SKM-1 (cell line): ENCODE data around the gene FAF2.
"Not testable (repeated sequence)": the region's sequence is repeated elsewhere in the genome, so short reads cannot be mapped to it uniquely, and the experiment has no call there.

ENCODE experiments used
- DNase-seq: peaks from one replicate; lab custom pipeline; 2025; ENCODE audit not compliant: unreplicated experiment; lab: John Stamatoyannopoulos, UW

The FAF2 gene, protein sequence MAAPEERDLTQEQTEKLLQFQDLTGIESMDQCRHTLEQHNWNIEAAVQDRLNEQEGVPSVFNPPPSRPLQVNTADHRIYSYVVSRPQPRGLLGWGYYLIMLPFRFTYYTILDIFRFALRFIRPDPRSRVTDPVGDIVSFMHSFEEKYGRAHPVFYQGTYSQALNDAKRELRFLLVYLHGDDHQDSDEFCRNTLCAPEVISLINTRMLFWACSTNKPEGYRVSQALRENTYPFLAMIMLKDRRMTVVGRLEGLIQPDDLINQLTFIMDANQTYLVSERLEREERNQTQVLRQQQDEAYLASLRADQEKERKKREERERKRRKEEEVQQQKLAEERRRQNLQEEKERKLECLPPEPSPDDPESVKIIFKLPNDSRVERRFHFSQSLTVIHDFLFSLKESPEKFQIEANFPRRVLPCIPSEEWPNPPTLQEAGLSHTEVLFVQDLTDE

DNA sequence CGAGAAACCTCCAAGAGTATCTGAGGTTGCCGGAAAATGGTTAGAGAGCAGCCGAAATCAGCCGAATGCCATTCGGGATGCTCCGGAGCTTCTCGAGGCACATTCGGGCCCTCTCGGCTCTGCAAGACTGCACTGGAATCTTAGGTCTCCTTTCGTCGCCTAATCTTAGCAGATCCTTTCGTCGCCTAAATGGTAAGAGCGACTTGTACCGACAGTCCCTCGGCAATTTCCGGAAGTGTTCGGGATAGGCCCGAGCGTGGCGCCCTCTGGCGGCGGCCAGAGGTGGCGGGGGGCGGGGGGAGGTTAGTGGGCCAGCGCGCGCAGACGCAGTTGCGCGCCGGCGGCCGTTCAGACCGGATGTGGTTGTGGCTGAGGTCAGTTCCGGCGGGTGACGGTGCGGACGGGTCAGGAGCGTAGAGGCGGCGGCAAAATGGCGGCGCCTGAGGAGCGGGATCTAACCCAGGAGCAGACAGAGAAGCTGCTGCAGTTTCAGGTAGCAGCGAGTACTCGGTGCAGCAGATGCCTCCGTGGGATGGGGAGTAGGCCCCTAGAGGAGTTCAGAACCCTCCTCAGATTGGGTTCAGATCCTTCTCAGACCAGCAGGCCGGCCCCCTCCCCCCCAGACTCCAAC, at the start of gene FAF2:
TSS of gene FAF2 (plus strand) at position 408 of the 631 bp plus-strand sequence. CDS start at position 431, 23 bp downstream.
- peak; percentile 99 for DNase-seq

DNA sequence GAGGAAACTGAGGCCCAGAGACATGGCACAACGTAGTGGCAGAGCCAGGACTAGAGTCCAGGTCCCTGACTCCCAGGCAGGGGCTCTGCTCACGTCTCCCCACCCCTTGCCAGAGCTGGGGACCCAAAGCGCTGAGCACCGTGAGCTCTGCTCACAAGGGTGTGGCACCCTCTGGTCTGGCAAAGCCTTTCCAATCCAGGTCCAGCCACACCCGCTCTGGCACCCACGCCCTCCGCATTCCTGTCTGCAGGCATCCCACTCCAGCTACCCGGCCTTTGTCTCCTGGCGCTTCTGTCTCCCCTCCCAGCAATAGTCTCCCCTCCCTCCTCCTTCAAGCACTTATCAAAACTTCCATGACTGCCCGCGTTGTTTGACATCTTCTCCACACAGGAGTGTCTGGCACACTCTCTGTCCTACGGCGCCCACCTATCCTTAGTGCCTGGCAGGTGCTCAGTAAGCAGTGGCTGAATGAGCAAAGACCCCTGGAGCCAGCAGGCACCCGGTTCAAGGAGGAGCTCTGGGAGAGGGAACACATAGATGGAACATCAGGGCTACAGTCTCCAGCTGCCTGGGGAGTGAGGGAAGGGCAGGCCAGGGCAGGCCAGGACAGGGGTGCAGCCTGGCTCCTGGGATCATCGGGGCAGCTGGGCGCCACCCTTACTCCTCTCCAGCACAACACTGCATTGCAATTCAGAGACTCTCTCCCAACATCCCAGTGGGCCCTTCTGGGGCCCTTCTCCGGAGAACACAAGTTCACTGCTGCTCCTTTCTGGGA, 47.6 kb upstream of the FAF2 start:
- no peak for DNase-seq

DNA sequence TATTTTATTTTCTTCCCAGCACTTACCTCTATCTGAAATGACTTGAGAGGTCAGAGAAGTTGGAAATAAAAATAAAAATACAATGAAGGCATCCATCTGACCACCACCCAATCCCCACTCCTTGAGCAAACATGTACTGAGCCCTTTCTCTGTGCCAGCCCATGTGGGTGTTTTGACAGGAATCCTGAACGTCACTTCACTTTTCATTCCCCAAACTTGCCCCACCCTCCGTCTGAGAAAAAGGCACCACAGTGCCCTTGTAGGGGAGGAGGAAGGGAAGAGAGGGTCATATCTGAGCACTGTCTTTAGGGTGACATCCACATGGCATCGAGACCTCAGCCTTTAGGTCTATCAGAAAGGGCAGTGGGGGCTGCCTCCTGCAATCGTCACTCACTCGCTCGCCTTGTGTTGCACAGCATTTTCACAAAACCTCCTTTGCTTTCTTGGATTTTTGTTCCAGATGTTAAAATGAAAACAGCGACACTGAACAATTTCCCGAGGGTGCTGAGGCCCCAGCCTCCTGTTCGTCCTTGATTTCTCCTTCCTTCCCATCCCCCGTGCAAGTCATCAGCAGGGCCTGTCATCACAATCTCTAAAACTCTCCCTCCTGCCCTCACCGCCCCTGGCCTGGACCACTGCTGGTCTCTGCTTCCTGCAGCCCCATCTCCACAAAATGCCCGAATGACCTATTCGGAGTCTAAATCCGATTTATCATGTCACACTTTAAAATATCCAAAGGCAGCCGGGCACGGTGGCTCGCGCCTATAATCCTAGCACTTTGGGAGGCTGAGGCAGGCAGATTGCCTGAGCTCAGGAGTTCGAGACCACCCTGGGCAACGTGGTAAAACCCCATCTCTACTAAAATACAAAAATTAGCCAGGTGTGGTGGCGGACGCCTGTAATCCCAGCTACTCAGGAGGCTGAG, 46.6 kb upstream of the FAF2 start:
- no peak for DNase-seq

DNA sequence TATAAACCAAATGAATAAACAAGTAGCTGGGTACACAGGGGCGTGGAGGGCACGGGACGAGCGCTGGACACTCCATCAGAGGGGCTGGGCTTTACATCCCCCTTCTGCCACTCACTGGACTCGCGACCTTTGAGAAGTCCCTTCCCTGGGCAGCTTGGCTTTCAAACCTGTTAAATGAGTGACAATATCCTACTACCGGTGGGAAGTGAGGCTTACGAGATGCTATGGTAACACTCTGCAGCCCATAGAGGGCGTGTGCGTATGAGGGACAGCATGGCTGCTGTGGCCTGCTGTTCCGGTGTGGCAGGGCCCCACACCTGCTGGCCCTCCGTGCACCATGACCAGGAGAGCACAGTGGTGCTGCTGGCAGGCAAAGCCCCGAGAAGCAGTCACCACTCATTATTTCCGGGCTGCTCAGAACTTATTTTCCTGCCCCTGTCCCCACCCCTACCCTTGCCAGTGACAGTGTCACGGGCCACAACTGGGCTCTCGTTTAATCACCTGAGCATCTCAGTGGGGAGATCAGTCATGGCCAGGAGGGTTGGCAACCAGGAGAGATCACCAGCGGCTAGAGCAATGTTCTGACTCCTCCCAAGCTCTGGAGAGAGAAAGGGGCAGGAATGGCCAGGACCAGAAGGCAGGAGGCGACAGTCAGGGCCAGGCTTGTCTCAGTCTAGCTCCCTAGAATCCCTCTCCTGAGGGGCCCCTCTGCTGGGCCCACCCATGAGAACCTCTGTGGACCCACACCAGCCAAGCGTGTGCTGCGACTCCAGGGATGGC, 42.3 kb upstream of the FAF2 start:
- DNase-seq = no peak

DNA sequence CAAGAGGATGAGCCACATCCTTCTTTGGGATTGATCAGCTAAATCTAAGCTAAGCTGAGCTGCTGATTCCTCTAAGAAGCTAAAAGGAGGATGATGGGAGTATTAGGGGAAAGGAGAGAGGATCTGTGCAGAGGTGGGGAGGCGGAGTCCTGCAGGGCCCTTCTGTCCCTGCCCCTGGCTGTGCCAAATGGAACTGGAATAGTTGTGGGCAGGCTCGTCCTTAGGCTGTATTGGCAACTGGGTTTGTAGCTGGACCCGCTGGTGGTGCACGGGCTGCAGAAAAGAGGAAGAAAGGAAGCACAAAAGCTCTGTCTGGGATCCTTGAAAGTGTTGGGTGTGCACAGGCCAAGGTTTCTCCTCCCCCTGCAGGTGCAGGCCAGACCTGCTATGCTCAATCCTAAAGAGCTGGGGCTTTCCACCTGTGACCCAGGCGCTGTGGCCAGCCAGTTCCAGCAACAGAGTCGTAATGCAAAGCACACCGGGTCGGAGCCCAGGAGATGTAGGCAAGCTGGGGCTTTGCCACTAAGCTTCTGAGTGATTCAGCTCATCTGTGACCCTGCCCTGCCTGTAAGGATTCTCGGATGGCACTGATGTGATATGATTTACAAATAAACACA, 41.6 kb upstream of the FAF2 start:
- DNase-seq = no peak

DNA sequence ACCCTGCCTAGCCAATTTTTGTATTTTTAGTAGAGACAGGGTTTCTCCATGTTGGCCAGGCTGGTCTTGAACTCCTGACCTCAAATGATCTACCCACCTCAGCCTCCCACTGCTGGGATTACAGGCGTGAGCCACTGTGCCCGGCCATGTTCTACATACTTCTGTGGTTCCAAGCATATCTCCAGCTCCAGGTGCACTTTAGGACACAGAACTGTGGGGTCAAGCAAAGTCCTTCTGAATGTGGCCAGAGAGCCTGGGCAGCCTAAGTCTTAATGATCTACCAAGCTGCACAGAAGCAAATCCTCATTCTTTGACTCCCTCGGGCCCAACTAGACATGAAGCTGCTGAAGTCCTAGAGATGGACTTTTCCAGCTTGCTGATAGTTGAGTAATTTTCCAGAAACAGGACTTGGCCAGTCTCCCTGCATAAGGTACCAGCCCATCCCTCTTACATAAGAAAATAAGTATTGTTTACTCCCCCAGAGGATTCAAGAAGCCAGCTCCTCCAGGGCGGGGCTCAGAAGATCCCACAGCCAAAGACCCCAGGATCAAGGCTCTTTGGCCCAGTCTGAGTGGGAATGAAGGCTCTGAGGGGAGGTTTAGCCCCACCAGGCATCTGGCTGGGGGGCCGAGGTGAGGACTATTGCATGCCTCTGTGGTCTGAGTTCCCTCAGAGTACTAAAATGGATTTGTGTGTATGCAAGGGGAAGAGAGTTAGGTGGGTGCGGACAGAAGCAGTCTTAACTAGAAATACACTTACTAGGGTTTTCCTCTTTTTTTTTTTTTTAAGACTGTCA, 40.5 kb upstream of the FAF2 start:
- DNase-seq = no peak

DNA sequence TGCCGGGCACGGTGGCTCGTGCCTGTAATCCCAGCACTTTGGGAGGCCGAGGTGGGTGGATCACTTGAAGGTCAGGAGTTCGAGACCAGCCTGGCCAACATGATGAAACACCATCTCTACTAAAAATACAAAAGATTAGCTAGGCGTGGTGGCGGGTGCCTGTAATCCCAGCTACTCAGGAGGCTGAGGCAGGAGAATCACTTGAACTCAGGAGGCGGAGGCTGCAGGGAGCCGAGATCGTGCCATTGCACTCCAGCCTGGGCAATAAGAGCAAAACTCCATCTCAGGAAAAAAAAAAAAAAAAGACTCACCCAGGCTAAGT, 40.0 kb upstream of the FAF2 start:
- DNase-seq = not testable (repeated sequence)

DNA sequence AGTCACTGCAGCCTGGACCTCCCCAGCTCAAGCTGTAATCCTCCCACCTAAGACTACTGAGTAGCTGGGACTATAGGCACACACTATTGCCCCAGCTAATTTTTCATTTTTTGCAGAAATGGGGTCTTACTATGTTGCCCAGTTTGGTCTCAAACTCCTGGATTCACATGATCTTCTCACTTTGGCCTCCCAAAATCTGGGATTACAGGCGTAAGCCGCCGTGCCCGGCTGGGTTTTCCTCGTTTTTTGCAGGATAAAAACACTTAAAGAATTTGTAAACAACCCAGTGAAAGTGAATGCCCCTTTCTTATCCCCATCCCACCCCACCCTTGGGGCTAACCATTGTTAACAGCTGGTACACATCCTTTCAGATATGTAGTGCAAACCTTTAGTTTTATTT, 39.6 kb upstream of the FAF2 start:
- no peak for DNase-seq

DNA sequence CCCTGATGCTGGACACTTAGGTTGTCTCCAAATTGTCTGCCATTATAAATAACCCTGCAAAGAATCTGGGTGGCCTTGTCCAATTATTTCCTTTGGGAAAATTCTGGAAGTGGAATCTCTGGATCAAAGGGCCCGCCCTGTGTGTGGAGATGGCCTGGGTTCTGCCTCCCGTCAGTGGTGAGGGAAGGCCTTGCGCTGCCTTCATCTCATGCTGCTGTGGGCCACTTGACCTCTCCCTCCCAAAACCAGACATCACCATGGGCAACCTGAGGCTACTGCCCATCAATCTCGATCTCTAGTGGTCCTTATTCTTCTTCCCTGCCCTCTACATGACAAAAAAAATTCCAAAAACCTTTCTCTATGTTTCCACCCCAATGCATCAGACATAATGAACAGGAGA, 38.4 kb upstream of the FAF2 start:
- no peak for DNase-seq

DNA sequence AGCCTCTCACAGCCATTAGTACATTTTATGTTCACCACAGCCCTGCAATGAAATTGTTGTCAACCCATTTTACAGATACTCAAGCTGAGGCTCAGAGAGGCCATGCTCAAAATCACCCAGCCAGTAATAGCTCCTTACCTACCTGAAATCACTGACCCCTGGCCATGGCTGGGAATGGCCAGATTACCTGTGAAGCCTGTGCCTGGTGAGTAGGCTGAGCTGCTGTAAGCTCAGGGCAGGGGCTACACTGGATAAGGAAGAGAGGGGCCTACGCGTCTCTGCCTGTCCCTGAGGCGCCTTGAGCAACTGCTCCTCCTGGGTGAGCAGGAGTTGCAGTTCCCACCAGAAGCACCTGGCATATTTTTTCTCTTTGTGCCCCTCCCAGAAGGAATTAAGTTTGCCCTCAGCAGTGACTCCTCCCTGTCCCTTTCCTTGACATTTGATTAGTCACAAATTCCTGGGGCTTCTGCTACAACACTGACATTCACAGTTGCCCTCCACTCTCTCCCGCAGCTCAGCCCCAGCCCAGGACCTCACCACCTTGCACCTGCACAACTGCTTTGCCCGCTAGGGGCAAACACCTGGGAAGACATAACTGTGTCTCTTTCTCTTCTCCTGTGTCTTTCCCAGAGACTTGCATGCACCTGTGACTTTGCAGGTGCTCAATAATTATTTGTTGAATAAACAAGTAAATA, 37.6 kb upstream of the FAF2 start:
- DNase-seq = no peak

DNA sequence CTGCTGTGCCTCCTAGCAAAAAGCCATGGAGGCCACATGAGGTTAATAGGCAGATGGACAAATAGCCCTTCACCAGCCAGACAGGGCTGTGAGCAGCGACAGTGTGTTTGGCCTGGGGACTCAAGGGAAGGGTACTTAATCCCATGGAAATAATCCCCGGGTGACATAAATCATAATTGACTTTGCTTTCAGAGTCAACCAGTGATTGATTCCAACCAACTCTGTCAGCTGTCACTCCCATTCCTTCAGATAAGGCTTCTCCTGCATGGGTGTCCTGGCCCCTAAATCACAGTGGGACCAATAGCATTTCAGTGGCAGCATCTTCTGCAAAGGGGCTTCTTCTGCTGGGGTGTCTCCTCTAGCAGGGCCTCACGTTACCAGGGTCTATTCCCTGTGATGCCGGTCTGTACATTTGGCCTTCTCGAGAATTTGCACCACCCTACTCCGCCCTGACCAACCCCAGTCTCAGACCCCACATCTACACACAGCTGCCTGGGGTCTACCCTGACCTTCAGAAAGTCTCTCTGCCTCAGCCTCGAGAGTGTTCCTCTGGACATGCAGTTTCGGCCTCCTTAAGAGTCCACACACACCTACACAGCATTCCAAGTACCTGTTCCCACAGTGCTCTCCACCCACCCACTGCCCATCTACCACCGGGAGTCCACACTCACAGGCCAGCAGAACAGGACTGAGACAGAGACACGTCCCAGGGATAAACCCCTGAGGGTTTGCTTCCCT, 35.5 kb upstream of the FAF2 start:
- no peak for DNase-seq

DNA sequence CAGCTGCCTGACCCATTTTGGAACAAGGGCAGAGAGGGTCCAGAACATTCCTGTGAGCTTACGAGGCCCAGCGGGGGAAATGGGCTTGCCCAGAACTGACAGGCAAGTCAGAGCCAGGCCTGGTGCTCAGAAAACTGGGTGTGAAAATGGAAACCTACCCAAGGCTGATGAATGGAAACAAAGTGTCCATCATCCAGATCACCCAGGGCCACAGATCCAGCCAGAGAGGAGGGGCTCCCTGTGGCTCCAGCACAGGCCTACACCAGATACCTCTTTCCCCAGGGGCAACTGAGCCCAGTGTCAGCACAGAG, 35.0 kb upstream of the FAF2 start:
- no peak for DNase-seq

DNA sequence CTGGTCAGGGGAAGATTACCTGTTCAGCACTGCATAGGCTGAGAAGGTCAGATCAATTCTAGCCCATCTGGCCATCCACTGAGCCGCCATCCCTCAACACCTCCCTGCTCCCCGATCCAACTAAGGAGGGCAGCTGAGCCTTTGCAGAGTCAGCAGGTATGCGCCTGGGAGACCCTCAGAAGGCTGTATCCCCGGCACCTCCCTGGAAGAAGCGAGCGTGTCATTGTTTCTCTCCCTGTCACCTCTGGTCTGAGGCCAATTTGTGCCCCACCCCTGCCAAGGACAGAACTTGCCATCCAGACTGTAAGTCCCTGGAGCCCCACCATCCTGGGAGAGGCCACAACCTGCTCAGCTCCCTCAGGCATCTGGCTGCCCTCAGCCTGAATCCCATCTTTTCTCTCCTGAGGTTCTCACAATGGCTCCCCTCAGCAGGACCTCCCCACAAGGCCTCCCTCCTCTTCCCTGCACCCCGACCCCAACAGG, 34.4 kb upstream of the FAF2 start:
- no peak for DNase-seq

DNA sequence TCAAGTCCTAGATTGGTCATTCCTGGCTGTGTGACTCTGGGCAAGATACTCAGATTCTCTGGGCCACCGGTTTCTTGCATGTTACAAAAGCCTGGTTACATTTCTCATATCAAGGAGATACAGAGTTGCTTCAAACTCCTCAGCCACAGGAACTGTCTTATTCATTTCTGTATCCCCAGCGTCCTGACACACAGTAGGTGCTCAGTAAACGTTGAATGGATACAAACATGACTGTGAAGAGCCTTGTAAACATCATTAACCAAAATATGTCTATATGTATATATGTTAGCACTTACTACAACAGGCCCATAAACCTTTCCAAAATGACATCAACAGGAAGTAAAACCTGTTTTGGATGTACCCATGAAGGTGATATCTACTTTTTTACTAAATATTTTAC, 33.5 kb upstream of the FAF2 start:
- DNase-seq = no peak

DNA sequence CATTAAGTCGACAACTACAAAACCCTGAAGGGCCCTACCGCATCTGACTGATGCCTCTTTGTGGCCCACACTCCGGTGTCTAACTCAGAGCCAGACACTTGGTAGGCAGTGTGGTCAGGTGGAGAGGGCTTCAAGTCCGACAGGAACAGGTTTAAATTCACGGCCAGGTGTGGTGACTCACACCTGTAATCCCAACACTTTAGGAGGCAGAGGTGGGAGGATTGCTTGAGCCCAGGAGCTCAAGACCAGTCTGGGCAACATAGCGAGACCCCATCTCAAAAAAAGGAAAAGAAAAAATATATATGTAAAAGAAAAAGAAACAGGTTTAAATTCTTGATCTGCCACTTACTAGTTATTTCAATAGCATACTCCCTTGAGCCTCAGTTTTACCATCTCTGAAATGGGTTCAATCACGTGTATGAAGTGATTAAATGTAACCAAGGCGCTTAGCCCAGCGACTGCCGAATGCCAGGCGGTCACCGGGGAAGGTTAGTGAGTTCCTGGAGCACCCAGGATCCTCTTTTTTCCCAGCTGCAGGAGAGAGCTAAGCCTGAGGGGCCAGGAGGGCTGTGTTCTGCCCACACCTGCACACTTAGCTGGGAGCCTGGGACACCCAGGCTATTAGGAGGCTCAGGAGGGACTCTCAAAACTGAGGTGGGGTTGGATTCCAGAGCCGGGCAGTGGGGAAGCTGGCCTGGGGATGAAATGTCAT, 32.8 kb upstream of the FAF2 start:
- no peak for DNase-seq

DNA sequence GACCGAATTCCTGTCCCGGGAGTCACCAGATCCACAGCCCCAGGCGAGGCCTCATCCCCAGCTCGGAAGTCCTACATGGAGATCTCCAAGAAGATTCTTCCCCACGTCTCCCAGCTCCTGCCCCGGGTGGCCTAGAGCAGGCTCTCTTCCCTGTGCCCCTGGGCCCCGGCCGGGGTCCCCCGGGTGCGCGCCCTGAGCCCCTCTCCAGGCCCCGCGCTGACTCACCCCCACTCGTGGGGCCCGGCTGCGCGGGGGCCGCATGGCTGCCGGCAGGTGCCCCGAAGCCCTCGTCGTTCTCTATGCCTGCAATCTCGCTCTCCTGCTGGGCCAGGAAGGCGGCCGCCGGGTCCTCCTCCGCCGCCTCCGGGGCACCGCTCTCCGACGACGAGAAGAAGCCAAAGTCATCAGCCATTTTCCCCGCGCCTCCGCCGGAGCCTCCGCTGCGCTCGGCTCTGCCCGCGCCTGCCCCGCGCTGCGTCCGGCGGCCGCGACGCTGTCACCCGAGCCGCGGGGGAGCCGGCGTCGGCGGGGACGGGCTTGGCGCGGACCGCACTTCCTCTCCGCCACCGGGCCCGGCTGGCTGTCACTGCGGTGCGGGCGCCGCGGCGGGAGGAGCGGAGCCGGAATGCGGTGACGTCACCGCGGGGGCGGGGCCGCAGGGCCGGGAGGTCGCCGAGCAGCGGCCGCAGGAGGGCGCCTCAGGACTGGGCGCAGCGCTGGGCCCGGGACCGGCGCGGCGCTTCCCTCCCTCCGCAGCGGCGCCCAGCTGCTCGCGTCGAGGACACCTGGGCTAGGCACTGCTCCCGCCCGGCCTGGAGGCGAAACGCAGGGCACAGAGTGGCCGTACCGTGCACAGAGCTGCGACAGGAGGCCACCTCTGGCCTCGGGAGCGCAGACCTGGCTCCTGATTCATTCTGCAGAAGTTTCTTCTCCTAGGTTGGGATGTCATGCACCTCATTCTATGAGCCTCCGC, 31.9 kb upstream of the FAF2 start, which contains the start of gene CLTB:
TSS of gene CLTB (minus strand) at position 588 of the 973 bp plus-strand sequence. CDS start at position 412, 176 bp downstream.
- DNase-seq = peak; percentile 66
